ENCODE data around the gene CD40LG.

Gene CD40LG

GRCh38 chrX:136619899-136620505 lies 28.0 kb upstream of the CD40LG start:
- TF ChIP-seq RAD21 (IDR thresholded peaks at IDR 0.05; ENCODE audit: low read depth) (no peak), ZBTB7A (IDR thresholded peaks at IDR 0.05; ENCODE audit: low read depth) (no peak), TAF1 (IDR thresholded peaks at IDR 0.05; ENCODE audit: low read depth) (no peak), CREB1 (IDR thresholded peaks at IDR 0.05; ENCODE audit: low read depth) (no peak), REST (IDR thresholded peaks at IDR 0.05; ENCODE audit: low read depth) (no peak)

GRCh38 chrX:136620780-136621179 lies 27.2 kb upstream of the CD40LG start:
- no peak for TF ChIP-seq RAD21 (IDR thresholded peaks at IDR 0.05; ENCODE audit: low read depth)
- no peak for TF ChIP-seq REST (IDR thresholded peaks at IDR 0.05; ENCODE audit: low read depth)
- TF ChIP-seq MAX (IDR thresholded peaks at IDR 0.05), result no peak
- TF ChIP-seq TAF1 (IDR thresholded peaks at IDR 0.05; ENCODE audit: low read depth), result no peak
- no peak for TF ChIP-seq CEBPB (IDR thresholded peaks at IDR 0.05)
- no peak for TF ChIP-seq TCF12 (IDR thresholded peaks at IDR 0.05; ENCODE audit: low read depth)
- no peak for TF ChIP-seq EP300 (IDR thresholded peaks at IDR 0.05; ENCODE audit: borderline replicate concordance)
- TF ChIP-seq TEAD4 (IDR thresholded peaks at IDR 0.05), result no peak

- TF ChIP-seq RAD21 (IDR thresholded peaks at IDR 0.05; ENCODE audit: low read depth) (no peak), CREB1 (IDR thresholded peaks at IDR 0.05; ENCODE audit: low read depth) (no peak), MAX (IDR thresholded peaks at IDR 0.05) (no peak), FOXM1 (IDR thresholded peaks at IDR 0.05; ENCODE audit: borderline replicate concordance, low read depth) (no peak), TEAD4 (IDR thresholded peaks at IDR 0.05) (no peak), TCF12 (IDR thresholded peaks at IDR 0.05; ENCODE audit: low read depth) (no peak), EGR1 (IDR thresholded peaks at IDR 0.05) (no peak), REST (IDR thresholded peaks at IDR 0.05; ENCODE audit: low read depth) (no peak), NFIC (IDR thresholded peaks at IDR 0.05) (no peak), EP300 (IDR thresholded peaks at IDR 0.05; ENCODE audit: borderline replicate concordance) (no peak)
- TF ChIP-seq, protein P1, sequence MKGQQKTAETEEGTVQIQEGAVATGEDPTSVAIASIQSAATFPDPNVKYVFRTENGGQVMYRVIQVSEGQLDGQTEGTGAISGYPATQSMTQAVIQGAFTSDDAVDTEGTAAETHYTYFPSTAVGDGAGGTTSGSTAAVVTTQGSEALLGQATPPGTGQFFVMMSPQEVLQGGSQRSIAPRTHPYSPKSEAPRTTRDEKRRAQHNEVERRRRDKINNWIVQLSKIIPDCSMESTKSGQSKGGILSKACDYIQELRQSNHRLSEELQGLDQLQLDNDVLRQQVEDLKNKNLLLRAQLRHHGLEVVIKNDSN (IDR thresholded peaks at IDR 0.05), result no peak
Measured at GRCh38 chrX:136622568-136622967, 25.4 kb upstream of the CD40LG start.

- TF ChIP-seq, protein P1 (IDR thresholded peaks at IDR 0.05), result no peak
- TF ChIP-seq EP300 (IDR thresholded peaks at IDR 0.05; ENCODE audit: borderline replicate concordance) (no peak), RAD21 (IDR thresholded peaks at IDR 0.05; ENCODE audit: low read depth) (no peak), REST (IDR thresholded peaks at IDR 0.05; ENCODE audit: low read depth) (no peak), CREB1 (IDR thresholded peaks at IDR 0.05; ENCODE audit: low read depth) (no peak), MAX (IDR thresholded peaks at IDR 0.05) (no peak), TCF12 (IDR thresholded peaks at IDR 0.05; ENCODE audit: low read depth) (no peak), NFIC (IDR thresholded peaks at IDR 0.05) (no peak), TAF1 (IDR thresholded peaks at IDR 0.05; ENCODE audit: low read depth) (no peak), ZBTB7A (IDR thresholded peaks at IDR 0.05; ENCODE audit: low read depth) (no peak), CEBPB (IDR thresholded peaks at IDR 0.05) (no peak), FOXM1 (IDR thresholded peaks at IDR 0.05; ENCODE audit: borderline replicate concordance, low read depth) (no peak), EGR1 (IDR thresholded peaks at IDR 0.05) (no peak), YY1 (IDR thresholded peaks at IDR 0.05; ENCODE audit: low read depth) (no peak), TEAD4 (IDR thresholded peaks at IDR 0.05) (no peak)
Measured at GRCh38 chrX:136623396-136623795, 24.6 kb upstream of the CD40LG start.

Data from Ishikawa (cell line).